Inflammatory macrophage (primary cell): ENCODE data around the gene SNRPA.
A peak's percentile ranks its signal among the peaks of the same experiment; 100 is the strongest.
"Not testable (repeated sequence)": the region's sequence is repeated elsewhere in the genome, so short reads cannot be mapped to it uniquely, and the experiment has no call there.

Source experiments
- DNase-seq, 2 donors: peaks; one replicate each; pipeline ENCODE4 v3.0.0-alpha.2; 2020 to 2022

SNRPA gene

GRCh38 chr19:40721936-40722661, 28.9 kb upstream of the SNRPA start:
- no peak for DNase-seq

GRCh38 chr19:40723661-40724254, 27.2 kb upstream of the SNRPA start:
- no peak for DNase-seq

GRCh38 chr19:40724315-40724714, 26.7 kb upstream of the SNRPA start:
- DNase-seq, result no peak

- DNase-seq, result no peak
Measured at GRCh38 chr19:40724855-40725254, 26.1 kb upstream of the SNRPA start.

GRCh38 chr19:40726279-40726678, 24.7 kb upstream of the SNRPA start:
- DNase-seq, result no peak

- DNase-seq, result not testable (repeated sequence)
Measured at GRCh38 chr19:40730065-40730464, 20.9 kb upstream of the SNRPA start.

- DNase-seq, result not testable (repeated sequence)
Measured at GRCh38 chr19:40732304-40732703, 18.7 kb upstream of the SNRPA start.

- no peak for DNase-seq
Measured at GRCh38 chr19:40733149-40733548, 17.9 kb upstream of the SNRPA start.

GRCh38 chr19:40735013-40735771, 15.8 kb upstream of the SNRPA start:
- no peak for DNase-seq

GRCh38 chr19:40736661-40737060, 14.3 kb upstream of the SNRPA start:
- DNase-seq, result no peak

GRCh38 chr19:40737102-40737644, 13.8 kb upstream of the SNRPA start:
- no peak for DNase-seq

GRCh38 chr19:40739030-40739839, 11.8 kb upstream of the SNRPA start:
- DNase-seq, result no peak

- DNase-seq, result no peak
Measured at GRCh38 chr19:40739871-40740703, 10.9 kb upstream of the SNRPA start.

GRCh38 chr19:40740747-40741146, 10.3 kb upstream of the SNRPA start:
- no peak for DNase-seq

GRCh38 chr19:40741527-40742390, 9.2 kb upstream of the SNRPA start:
- DNase-seq, result peak; percentile 36 to 69

- no peak for DNase-seq
Measured at GRCh38 chr19:40742477-40742876, 8.5 kb upstream of the SNRPA start.

- peak in 1 of 2 donors; percentile 60 for DNase-seq
Measured at GRCh38 chr19:40742886-40743285, 8.1 kb upstream of the SNRPA start.

GRCh38 chr19:40743926-40744325, 7.1 kb upstream of the SNRPA start:
- no peak for DNase-seq

GRCh38 chr19:40744554-40745401, 6.2 kb upstream of the SNRPA start:
- DNase-seq, result no peak

GRCh38 chr19:40745402-40745780, 5.6 kb upstream of the SNRPA start:
- no peak for DNase-seq
